MM.1S (cell line): ENCODE data around the gene CIROP.

Source experiments
- DNase-seq: peaks from one replicate; pipeline ENCODE4 v3.0.0-alpha.2; 2015
- H2AFZ ChIP-seq: fragments of 300-600 bp; sonication (generic); 2 replicates; pipeline ENCODE4 v1.6.0; 2016; ENCODE audit warnings: antibody characterized with exemption, low read length
- H3F3A ChIP-seq: fragments of 300-600 bp; sonication (generic); 2 replicates; pipeline ENCODE4 v1.6.1; 2016; ENCODE audit warnings: mild to moderate bottlenecking, antibody characterized with exemption, low read length, moderate library complexity, mixed read lengths; ENCODE audit not compliant: insufficient read depth
- H3K27ac ChIP-seq: fragments of 300-600 bp; sonication (generic); 2 replicates; pipeline ENCODE4 v1.5.1; 2016; ENCODE audit warnings: mild to moderate bottlenecking, low read length
- H3K27me3 ChIP-seq: fragments of 300-600 bp; sonication (generic); replicated peaks from 2 replicates; pipeline ENCODE4 v1.6.0; 2016; ENCODE audit warnings: low read length; ENCODE audit not compliant: insufficient read depth
- H3K36me3 ChIP-seq: fragments of 300-600 bp; sonication (generic); replicated peaks from 2 replicates; pipeline ENCODE4 v1.6.1; 2016; ENCODE audit warnings: mild to moderate bottlenecking, low read length, mixed read lengths; ENCODE audit not compliant: insufficient read depth
- H3K4me1 ChIP-seq: fragments of 300-600 bp; sonication (generic); 2 replicates; pipeline ENCODE4 v1.6.1; 2016; ENCODE audit warnings: low read length, mixed read lengths
- H3K4me2 ChIP-seq: fragments of 300-600 bp; sonication (generic); 2 replicates; pipeline ENCODE4 v1.6.0; 2016; ENCODE audit warnings: low read depth, low read length
- H3K4me3 ChIP-seq: fragments of 300-600 bp; sonication (generic); 2 replicates; pipeline ENCODE4 v1.5.1; 2016; ENCODE audit warnings: low read length, mixed read lengths
- H3K79me2 ChIP-seq: fragments of 300-600 bp; sonication (generic); 2 replicates; pipeline ENCODE4 v1.6.1; 2016; ENCODE audit warnings: mixed run types, low read length, mixed read lengths
- H3K9ac ChIP-seq: fragments of 300-600 bp; sonication (generic); 2 replicates; pipeline ENCODE4 v1.6.1; 2016; ENCODE audit warnings: low read length, mixed read lengths
- H3K9me2 ChIP-seq: fragments of 300-600 bp; sonication (generic); replicated peaks from 2 replicates; pipeline ENCODE4 v1.6.1; 2016; ENCODE audit warnings: mild to moderate bottlenecking, low read length, mixed read lengths; ENCODE audit not compliant: insufficient read depth
- H3K9me3 ChIP-seq: fragments of 300-600 bp; sonication (generic); replicated peaks from 2 replicates; pipeline ENCODE4 v1.6.1; 2016; ENCODE audit warnings: mild to moderate bottlenecking, low read length, mixed read lengths; ENCODE audit not compliant: insufficient read depth
- H4K20me1 ChIP-seq: fragments of 300-600 bp; sonication (generic); 2 replicates; pipeline ENCODE4 v1.6.1; 2016; ENCODE audit warnings: mild to moderate bottlenecking, low read length, moderate library complexity, mixed read lengths; ENCODE audit not compliant: insufficient read depth
- EZH2 ChIP-seq: fragments of 300-600 bp; sonication (generic); optimal IDR thresholded peaks from 2 replicates; pipeline ENCODE3; 2017; ENCODE audit warnings: low read depth, mild to moderate bottlenecking, antibody characterized with exemption, low read length, mixed read lengths
- EZH2phosphoT487 ChIP-seq: fragments of 300-600 bp; sonication (generic); IDR thresholded peaks from 2 replicates; pipeline ENCODE4 v1.6.1; 2018; ENCODE audit warnings: antibody characterized with exemption, low read length
- TF ChIP-seq, protein P1 (sequence below): fragments of 300-600 bp; sonication (generic); IDR thresholded peaks from 2 replicates; pipeline ENCODE4 v1.5.1; 2016; ENCODE audit warnings: antibody characterized with exemption, low read length, mixed read lengths

CIROP gene

GRCh38 chr14:23149745-23150144 is 45.0 kb upstream of the CIROP start:
- no peaks in the 10 kb centered on the region for H3K79me2 ChIP-seq
- no peaks in the 10 kb centered on the region for H4K20me1 ChIP-seq
- 0 out of 2 replicates have a peak, but pooled peaks cover 6% of the 10 kb centered on the region for H3K4me1 ChIP-seq
- no peak overlapping the region for H3K27ac ChIP-seq
- no peak overlapping the region for H3K4me2 ChIP-seq
- no peaks in the 10 kb centered on the region for H3K9me2 ChIP-seq
- H3K9ac ChIP-seq = no peak overlapping the region
- H3K36me3 ChIP-seq = no peaks in the 10 kb centered on the region
- TF ChIP-seq EZH2phosphoT487 = no peak
- TF ChIP-seq, protein P1, sequence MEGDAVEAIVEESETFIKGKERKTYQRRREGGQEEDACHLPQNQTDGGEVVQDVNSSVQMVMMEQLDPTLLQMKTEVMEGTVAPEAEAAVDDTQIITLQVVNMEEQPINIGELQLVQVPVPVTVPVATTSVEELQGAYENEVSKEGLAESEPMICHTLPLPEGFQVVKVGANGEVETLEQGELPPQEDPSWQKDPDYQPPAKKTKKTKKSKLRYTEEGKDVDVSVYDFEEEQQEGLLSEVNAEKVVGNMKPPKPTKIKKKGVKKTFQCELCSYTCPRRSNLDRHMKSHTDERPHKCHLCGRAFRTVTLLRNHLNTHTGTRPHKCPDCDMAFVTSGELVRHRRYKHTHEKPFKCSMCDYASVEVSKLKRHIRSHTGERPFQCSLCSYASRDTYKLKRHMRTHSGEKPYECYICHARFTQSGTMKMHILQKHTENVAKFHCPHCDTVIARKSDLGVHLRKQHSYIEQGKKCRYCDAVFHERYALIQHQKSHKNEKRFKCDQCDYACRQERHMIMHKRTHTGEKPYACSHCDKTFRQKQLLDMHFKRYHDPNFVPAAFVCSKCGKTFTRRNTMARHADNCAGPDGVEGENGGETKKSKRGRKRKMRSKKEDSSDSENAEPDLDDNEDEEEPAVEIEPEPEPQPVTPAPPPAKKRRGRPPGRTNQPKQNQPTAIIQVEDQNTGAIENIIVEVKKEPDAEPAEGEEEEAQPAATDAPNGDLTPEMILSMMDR = no peak
- no peak for TF ChIP-seq EZH2
- no peaks in the 10 kb centered on the region for H3F3A ChIP-seq
- no peak overlapping the region for H3K4me3 ChIP-seq
- no peak for DNase-seq
- H3K27me3 ChIP-seq = no peaks in the 10 kb centered on the region
- no peak overlapping the region for H2AFZ ChIP-seq
- no peaks in the 10 kb centered on the region for H3K9me3 ChIP-seq

DNA sequence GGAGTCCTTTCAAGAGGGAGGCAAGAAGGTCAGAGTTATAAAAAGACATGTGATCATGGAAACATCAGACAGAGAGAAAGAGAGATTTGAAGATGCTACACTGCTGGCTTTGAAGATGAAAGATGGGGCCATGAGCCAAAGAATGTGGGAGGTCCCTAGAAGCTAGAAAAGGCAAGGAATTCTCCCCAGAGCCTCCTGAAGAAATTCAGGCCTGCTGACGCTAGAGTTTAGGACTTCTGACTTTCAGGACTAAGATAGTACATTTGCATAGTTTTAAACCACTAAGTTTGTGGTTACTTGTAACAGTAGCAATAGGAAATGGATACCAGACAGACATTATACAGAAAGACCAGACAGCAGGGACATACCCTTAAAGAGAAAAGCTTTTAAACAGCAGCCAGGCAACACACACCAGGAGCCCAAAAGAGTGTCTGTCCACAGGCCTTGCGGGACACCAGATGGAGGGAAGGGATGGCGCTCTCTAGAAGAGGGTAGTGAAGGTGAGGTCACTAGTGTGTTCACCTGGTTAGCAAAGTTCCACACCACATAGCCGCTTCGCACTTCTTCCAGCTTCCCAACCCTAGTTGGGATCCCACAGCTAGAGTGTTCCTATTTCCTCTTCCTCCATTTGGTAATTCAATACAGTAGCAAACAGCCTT is 43.9 kb upstream of the CIROP start:
- H3K79me2 ChIP-seq = no peaks in the 10 kb centered on the region
- no peaks in the 10 kb centered on the region for H4K20me1 ChIP-seq
- no peaks in the 10 kb centered on the region for H3K9me2 ChIP-seq
- no peaks in the 10 kb centered on the region for H3K9me3 ChIP-seq
- H3K4me1 ChIP-seq = 0 out of 2 replicates have a peak, but pooled peaks cover 6% of the 10 kb centered on the region
- H3K27me3 ChIP-seq = no peaks in the 10 kb centered on the region
- TF ChIP-seq EZH2phosphoT487 (no peak), EZH2 (no peak)
- TF ChIP-seq, protein P1 = no peak
- no peak overlapping the region for H3K9ac ChIP-seq
- H3K36me3 ChIP-seq = no peaks in the 10 kb centered on the region
- no peak for DNase-seq
- H3K4me3 ChIP-seq = no peak overlapping the region
- no peak overlapping the region for H3K4me2 ChIP-seq
- H3K27ac ChIP-seq = no peak overlapping the region
- no peaks in the 10 kb centered on the region for H3F3A ChIP-seq
- H2AFZ ChIP-seq = no peak overlapping the region

DNA sequence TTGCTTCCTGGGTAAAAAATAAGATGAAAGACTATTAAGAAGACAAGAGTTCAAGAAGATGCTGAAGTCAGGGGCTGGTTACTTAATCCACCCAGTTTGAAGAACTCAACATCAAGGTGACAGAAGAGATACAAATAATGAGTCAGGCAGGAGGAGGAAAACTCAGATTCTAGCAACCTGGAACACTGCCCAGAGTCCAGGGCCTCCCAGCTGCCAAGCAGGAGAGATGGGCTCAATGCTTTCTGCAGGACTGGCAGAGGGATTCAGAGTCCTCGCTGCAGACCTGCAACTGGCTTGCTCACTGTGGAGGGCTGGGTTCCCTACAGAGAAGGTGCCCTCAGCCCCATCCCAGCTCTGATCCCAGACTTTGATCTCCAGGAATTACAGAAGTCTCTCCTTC is 42.9 kb upstream of the CIROP start:
- TF ChIP-seq EZH2phosphoT487 (no peak), EZH2 (no peak)
- TF ChIP-seq, protein P1 = no peak
- no peaks in the 10 kb centered on the region for H3F3A ChIP-seq
- H3K9me3 ChIP-seq = no peaks in the 10 kb centered on the region
- no peaks in the 10 kb centered on the region for H3K79me2 ChIP-seq
- no peak overlapping the region for H3K4me3 ChIP-seq
- H2AFZ ChIP-seq = no peak overlapping the region
- H3K27me3 ChIP-seq = no peaks in the 10 kb centered on the region
- no peak overlapping the region for H3K27ac ChIP-seq
- DNase-seq = no peak
- no peak overlapping the region for H3K4me2 ChIP-seq
- no peaks in the 10 kb centered on the region for H3K36me3 ChIP-seq
- H3K9ac ChIP-seq = no peak overlapping the region
- H3K4me1 ChIP-seq = 0 out of 2 replicates have a peak, but pooled peaks cover 6% of the 10 kb centered on the region
- H4K20me1 ChIP-seq = no peaks in the 10 kb centered on the region
- no peaks in the 10 kb centered on the region for H3K9me2 ChIP-seq
